WTC11 (cell line): ENCODE results near the gene ANKRD11.

Source experiments
- ATF3 ChIP-seq: sonication (generic); formaldehyde crosslinking; conservative IDR thresholded peaks from 2 replicates; pipeline ENCODE4 v1.8.1; 2022; ENCODE audit warnings: mild to moderate bottlenecking, missing genetic modification reagents
- CDX4 ChIP-seq: fragments of 250-450 bp; sonication (Bioruptor Pico); IDR thresholded peaks from 2 replicates; pipeline ENCODE4 v1.9.0; 2021; ENCODE audit warnings: moderate library complexity, mild to moderate bottlenecking, inconsistent platforms, borderline replicate concordance
- CTCF ChIP-seq: fragments of 200-600 bp; IDR thresholded peaks from 2 replicates; pipeline ENCODE4 v1.8.0; 2022; ENCODE audit warnings: antibody characterized with exemption
- FOXK1 ChIP-seq: sonication (generic); formaldehyde crosslinking; IDR thresholded peaks from 2 replicates; pipeline ENCODE4 v1.8.0; 2022; ENCODE audit warnings: mild to moderate bottlenecking, moderate library complexity, missing genetic modification reagents
- FOXP1 ChIP-seq: sonication (generic); formaldehyde crosslinking; IDR thresholded peaks from 2 replicates; pipeline ENCODE4 v1.8.0; 2022; ENCODE audit warnings: missing genetic modification reagents, mild to moderate bottlenecking, moderate library complexity, borderline replicate concordance
- NR2C2 ChIP-seq: sonication (generic); formaldehyde crosslinking; IDR thresholded peaks from 2 replicates; pipeline ENCODE4 v1.8.0; 2022; ENCODE audit warnings: mild to moderate bottlenecking, missing genetic modification reagents
- NR3C1 ChIP-seq: sonication (generic); formaldehyde crosslinking; conservative IDR thresholded peaks from 2 replicates; pipeline ENCODE4 v1.8.1; 2023; ENCODE audit warnings: low read depth, mild to moderate bottlenecking, missing genetic modification reagents
- PRDM15 ChIP-seq: sonication (generic); formaldehyde crosslinking; IDR thresholded peaks from 2 replicates; pipeline ENCODE4 v1.8.0; 2022; ENCODE audit warnings: missing genetic modification reagents
- TEAD4 ChIP-seq: sonication (generic); formaldehyde crosslinking; IDR thresholded peaks from 2 replicates; pipeline ENCODE4 v1.8.0; 2022; ENCODE audit warnings: mild to moderate bottlenecking, missing genetic modification reagents
- ZMAT4 ChIP-seq: fragments of 250-450 bp; sonication (Bioruptor Pico); IDR thresholded peaks from 2 replicates; pipeline ENCODE4 v1.9.0; 2021; ENCODE audit warnings: mild to moderate bottlenecking
- ZNF138 ChIP-seq: sonication (generic); formaldehyde crosslinking; conservative IDR thresholded peaks from 2 replicates; pipeline ENCODE4 v1.8.1; 2022; ENCODE audit warnings: mild to moderate bottlenecking, moderate library complexity, missing genetic modification reagents
- ZNF512 ChIP-seq: sonication (generic); formaldehyde crosslinking; IDR thresholded peaks from 2 replicates; pipeline ENCODE4 v1.8.1; 2022; ENCODE audit warnings: missing genetic modification reagents, borderline replicate concordance

GRCh38 chr16:89411335-89411850 lies 79.0 kb downstream of the ANKRD11 start:
- TF ChIP-seq CDX4 (no peak), FOXP1 (no peak), CTCF (no peak), NR2C2 (CRISPR knock-in tag) (no peak), NR3C1 (CRISPR knock-in tag) (no peak), FOXK1 (no peak), ZNF512 (CRISPR knock-in tag) (no peak), PRDM15 (CRISPR knock-in tag) (no peak), ZNF138 (CRISPR knock-in tag) (no peak), ZMAT4 (CRISPR knock-in tag) (no peak), TEAD4 (CRISPR knock-in tag) (no peak), ATF3 (CRISPR knock-in tag) (no peak)
